ENCODE measurements around the gene GSG1L.
"Not testable (repeated sequence)": the region's sequence is repeated elsewhere in the genome, so short reads cannot be mapped to it uniquely, and the experiment has no call there.

Gene GSG1L

DNA sequence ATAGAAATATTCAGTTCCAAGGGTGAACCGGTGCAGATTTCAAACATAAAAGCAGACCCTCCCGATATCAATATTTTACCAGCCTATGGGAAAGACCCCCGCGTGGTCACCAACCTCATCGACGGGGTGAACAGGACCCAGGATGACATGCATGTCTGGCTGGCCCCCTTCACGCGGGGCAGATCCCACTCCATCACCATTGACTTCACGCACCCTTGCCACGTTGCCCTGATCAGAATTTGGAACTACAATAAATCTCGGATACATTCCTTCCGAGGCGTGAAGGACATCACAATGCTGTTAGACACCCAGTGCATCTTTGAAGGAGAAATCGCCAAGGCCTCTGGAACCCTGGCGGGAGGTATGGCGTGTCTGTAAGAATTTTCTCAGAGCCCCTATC is 313.6 kb downstream of the GSG1L start:
- in situ Hi-C loops (cut with HindIII; ENCODE audit: low sequenced_read_pairs) = no loop called here

DNA sequence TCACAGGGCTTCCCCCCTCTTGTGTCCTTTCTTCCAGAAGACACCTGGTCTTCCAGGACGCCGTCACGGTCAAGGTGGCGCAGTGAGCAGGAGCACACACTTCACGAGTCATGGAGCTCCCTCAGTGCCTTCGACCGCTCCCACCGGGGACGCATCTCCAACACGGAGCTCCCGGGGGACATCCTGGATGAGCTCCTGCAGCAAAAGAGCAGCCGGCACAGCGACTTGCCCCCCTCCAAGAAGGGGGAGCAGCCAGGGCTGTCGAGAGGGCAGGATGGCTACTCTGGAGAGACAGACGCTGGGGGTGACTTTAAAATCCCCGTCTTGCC is 314.0 kb downstream of the GSG1L start:
- in situ Hi-C loops (cut with HindIII; ENCODE audit: low sequenced_read_pairs) = no loop called here

DNA sequence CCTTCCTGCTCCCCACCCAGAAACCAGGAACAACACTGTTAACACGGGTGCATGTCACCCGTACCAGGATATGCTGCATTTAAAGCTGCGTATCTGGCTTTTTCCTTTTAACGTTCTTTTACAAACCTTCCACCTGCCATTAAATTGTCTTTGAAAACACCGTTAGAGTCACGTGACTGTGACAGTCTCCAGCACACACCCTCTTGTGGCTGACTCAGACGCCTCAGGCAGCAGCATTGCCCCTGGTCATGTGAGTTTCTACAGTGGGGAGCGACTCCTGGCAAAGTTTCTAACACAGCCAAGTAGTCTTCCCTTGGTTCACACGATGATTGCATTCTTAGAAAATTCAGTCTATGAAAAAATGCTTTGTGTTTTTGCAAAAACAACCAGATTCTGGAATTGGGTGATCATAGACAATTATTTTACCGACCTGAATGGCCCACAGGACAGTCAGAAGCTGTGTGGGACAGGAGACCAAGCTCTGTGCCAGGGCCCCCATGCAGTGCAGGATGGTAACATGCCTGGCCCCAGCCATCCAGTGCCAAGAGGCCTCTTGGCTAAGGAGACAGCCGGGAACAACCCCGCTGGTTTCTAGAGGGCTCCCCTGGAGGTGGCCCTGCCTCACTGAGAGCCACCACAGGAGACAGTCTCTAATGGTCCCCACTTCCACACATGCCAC is 314.5 kb downstream of the GSG1L start:
- in situ Hi-C loops (cut with HindIII; ENCODE audit: low sequenced_read_pairs) = no loop called here

DNA sequence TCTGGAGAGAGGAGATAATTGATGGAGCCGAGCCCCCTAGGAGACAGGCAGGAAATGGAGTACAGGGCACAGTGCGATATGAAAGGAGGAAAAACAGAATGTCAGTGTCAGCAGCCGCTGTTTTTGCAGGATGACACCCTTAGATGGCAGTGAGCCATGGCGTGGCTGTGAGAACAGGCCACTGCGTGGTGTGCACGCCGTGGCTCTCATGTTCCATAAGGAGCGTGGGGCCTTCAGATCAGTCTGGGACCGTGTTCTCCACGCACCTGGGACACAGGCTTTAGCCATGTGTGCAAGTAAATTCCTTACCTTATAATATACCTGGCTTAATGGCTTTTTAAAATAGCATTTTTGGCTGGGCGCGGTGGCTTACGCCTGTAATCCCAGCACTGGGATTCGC is 315.6 kb downstream of the GSG1L start:
- in situ Hi-C loops (cut with HindIII; ENCODE audit: low sequenced_read_pairs) = no loop called here

DNA sequence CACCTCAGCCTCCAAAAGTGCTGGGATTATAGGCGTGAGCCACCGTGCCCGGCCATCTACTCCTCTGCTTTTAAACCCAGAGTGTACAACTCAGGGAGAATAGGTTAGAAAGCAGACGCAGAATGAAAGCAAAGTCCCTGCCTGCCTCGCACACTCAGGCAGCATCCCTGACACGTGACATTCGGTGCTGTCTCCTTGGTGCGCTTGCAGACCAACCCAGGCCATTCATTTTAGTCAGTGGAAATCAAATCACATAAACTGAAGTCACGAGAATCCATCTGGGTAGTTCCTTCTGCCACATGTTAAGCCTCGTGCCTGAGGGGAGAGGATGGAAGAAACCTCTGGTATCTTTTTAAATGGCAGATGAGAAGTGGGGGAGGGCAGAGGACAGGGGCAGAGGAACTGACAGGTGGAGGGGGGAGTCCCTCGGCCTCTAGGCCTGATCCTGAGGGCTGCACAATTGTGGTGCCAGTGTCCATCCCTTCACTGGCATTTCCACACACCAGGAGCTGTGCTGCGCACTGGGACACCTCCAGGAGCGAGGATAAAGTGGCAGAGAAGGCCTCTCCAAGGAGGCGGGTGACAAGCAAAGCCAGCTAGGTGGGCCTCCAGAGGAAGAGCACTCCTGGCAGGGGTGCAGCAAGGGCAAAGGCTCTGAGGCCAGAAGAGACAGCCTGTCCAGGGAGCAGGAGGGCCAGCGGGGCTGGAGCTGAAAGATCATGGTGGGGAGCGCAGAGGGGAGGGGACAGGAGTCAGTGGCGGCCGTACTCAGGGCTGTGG is 317.2 kb downstream of the GSG1L start:
- in situ Hi-C loops (cut with HindIII; ENCODE audit: low sequenced_read_pairs) = no loop called here

DNA sequence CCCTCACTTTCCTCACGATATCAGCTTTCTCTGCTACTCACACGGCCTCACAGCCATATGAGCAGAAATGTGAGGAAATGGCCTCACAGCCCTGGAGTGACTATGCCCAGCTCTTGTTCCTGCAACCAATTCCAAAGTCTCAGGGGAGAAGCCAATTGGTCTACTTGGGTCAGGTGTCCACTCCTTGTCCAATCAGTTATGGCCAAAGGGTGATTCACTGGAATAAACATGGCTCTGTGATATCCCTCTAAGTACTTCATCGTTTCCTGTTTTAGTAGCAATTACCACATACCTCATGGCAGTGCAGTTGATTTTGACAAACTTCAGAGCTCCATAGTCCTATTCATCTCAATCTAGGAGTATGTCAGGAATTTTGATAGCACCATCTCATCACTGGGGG is 318.2 kb downstream of the GSG1L start:
- in situ Hi-C loops (cut with HindIII; ENCODE audit: low sequenced_read_pairs) = no loop called here

DNA sequence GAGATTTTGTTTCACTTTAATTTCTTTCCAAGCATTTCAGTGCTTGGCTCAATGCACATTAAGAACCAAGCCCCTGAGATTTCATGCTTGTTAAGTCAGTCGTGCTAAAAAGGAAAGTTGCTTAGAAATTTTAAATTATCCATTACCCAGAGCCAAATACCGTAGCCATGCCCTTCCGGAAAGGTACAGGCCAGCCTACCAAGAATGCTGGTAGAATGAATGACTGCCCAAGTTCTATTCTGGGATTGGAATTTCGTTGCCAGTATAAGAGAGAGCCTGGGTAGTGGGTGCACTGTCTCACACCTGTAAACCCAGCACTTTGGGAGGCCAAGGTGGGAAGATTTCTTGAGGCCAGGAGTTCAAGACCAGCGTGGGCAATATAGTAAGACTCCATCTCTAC is 319.6 kb downstream of the GSG1L start:
- in situ Hi-C loops (cut with HindIII; ENCODE audit: low sequenced_read_pairs) = no loop called here

DNA sequence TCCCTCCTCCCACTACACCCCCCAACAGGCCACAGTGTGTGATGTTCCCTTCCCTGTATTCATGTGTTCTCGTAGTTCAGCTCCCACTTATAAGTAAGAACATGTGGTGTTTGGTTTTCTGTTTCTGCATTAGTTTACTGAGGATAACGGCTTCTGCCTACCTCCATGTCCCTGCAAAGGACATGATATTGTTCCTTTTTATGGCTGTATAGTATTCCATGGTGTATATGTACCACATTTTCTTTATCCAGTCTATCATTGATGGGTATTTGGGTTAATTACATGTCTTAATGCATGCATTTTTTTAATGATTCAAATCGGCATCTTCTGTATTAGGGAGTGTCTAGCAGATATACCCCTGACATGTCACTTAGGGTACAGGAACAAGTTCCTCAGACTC is 320.5 kb downstream of the GSG1L start:
- in situ Hi-C loops (cut with HindIII; ENCODE audit: low sequenced_read_pairs) = not testable (repeated sequence)

DNA sequence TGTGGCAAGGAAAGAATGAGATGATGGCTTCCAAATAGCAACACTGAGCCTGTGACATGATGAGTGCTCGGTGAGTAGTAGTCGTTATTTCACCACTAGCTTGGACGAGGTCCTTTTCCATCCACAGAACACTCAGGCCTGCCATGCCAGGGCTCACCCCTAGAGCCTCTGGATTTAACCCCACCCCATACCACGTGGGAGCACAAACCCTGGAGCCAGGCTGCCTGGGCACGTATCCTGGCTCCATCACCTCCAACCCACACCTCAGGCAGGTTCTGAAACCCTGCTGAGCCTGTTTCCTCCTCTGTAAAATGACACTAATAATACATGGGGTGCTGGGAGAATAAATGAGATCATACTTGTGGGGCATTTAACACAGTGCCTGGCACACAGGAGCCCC is 321.2 kb downstream of the GSG1L start:
- in situ Hi-C loops (cut with HindIII; ENCODE audit: low sequenced_read_pairs) = no loop called here

DNA sequence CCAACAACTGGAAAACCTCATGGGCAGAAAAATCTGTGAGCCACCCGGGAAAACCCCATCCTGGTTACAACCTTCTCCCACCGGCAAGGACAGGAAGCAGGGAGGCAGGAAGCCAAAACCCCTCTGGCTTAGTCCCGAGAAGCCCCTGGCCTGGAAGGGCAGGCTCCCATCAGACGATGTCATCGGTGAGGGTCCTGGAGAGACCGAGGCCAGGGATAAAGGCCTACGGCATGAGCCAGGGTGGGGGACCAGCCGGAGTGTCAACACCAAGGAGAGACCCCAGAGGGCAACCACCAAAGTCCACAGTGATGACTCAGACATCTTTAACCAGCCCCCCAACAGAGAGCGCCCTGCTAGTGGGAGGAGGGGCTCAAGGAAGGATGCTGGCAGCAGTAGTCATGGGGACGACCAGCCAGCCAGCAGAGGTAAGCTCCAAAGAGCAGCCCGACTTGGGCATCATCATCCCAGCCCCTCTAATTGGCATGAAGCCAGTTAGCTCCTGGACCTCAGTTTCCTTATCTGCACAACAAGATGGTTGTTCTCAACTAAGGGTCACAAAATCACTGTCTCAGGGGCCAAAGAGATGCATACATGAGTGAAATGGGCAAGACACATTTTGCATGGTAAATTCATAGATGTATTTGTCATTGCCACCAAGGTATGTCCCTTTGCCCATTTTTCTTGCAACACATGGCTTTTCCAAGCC is 322.9 kb downstream of the GSG1L start:
- in situ Hi-C loops (cut with HindIII; ENCODE audit: low sequenced_read_pairs) = no loop called here

DNA sequence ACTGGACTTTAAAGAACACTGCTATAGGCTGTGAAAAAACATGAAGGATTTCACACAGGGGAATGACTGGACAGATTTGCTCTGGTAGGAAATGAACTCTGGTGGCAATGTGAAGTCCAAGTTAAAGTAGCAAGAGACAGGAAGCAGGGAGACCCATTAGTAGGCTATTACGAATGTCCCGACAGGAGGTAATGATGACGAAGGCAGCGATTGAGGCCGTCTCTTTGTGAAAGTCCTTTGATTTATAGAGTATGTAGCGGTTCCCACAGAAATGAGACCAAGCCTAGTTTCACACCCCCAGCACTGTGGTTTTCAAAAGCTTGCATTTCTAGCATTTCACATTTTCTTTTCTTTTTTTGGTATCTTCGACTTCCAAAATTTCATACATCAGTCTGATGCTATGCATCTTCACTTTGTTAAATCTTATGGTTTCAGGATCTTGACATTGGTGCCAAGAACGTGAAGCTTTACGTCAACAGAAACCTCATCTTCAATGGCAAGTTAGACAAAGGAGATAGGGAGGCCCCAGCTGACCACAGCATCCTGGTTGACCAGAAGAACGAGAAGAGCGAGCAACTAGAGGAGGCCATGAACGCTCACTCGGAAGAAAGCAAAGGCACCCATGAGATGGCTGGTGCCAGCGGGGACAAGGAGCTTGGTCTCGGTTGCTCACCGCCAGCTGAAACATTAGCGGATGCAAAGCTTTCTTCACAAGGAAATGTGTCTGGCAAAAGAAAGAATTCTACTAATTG is 323.7 kb downstream of the GSG1L start:
- in situ Hi-C loops (cut with HindIII; ENCODE audit: low sequenced_read_pairs) = no loop called here

DNA sequence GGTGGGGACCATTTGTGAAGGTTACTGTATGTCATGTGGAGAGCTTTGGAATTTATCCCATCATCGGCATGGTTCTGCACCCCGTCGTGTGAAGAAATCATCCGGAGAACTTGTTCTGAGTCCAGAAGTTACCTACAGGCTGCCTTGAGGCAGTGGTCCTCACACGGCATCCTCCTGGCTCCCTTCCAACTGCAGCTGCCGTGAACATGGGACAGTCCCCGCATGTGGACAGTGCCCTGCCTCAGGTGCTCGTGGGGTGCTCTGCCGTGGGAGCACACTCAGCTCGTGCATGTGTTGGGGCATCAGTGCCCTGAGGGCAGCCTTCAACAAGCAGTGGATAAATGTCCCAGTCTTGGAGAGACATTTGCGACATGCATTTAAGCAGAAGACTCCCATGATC is 324.9 kb downstream of the GSG1L start:
- in situ Hi-C loops (cut with HindIII; ENCODE audit: low sequenced_read_pairs) = no loop called here
